Measurements from ENCODE around the gene MDN1.

DNA sequence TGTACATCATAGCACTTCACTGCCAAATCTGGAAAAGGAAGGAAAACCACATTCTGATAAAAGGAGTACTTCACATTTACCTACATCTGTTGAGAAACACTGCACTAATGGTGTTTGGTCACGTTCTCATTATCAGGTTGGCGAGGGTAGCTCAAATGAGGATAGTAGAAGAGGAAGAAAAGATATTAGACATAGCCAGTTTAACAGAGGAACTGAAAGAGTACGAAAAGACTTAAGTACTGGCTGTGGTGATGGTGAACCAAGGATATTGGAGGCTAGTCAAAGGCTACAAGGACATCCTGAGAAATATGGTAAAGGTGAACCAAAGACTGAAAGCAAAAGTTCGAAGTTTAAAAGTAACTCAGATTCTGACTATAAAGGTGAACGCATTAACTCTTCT, 42.7 kb upstream of the MDN1 start:
- TF ChIP-seq, protein P1, sequence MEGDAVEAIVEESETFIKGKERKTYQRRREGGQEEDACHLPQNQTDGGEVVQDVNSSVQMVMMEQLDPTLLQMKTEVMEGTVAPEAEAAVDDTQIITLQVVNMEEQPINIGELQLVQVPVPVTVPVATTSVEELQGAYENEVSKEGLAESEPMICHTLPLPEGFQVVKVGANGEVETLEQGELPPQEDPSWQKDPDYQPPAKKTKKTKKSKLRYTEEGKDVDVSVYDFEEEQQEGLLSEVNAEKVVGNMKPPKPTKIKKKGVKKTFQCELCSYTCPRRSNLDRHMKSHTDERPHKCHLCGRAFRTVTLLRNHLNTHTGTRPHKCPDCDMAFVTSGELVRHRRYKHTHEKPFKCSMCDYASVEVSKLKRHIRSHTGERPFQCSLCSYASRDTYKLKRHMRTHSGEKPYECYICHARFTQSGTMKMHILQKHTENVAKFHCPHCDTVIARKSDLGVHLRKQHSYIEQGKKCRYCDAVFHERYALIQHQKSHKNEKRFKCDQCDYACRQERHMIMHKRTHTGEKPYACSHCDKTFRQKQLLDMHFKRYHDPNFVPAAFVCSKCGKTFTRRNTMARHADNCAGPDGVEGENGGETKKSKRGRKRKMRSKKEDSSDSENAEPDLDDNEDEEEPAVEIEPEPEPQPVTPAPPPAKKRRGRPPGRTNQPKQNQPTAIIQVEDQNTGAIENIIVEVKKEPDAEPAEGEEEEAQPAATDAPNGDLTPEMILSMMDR (IDR thresholded peaks at IDR 0.05) = no peak
- no peak for TF ChIP-seq EZH2 (IDR thresholded peaks at IDR 0.05; ENCODE audit: borderline replicate concordance, insufficient read depth, low read depth, low read length, poor library complexity, severe bottlenecking)
